ENCODE measurements around the gene HOXD3.

- no peak for TF ChIP-seq USF1 (IDR thresholded peaks at IDR 0.05)
- TF ChIP-seq EGR1 (IDR thresholded peaks at IDR 0.05), result no peak
- TF ChIP-seq TAF1 (IDR thresholded peaks at IDR 0.05; ENCODE audit: low read depth), result no peak; the same call in 1 of the 2 replicates
- TF ChIP-seq EP300 (IDR thresholded peaks at IDR 0.05; ENCODE audit: borderline replicate concordance), result no peak
Observed at GRCh38 chr2:176129813-176130146, 27.3 kb upstream of the HOXD3 start.
